ENCODE results near the gene ST6GALNAC4. TPM values are rescaled to one million over a fixed set of nuclear protein-coding genes. Genes with fewer than 3 reads are reported as not detected.
A peak's percentile ranks its signal among the peaks of the same experiment; 100 is the strongest.

The ST6GALNAC4 gene
- total RNA-seq, 1 donor = 33.7 TPM

DNA sequence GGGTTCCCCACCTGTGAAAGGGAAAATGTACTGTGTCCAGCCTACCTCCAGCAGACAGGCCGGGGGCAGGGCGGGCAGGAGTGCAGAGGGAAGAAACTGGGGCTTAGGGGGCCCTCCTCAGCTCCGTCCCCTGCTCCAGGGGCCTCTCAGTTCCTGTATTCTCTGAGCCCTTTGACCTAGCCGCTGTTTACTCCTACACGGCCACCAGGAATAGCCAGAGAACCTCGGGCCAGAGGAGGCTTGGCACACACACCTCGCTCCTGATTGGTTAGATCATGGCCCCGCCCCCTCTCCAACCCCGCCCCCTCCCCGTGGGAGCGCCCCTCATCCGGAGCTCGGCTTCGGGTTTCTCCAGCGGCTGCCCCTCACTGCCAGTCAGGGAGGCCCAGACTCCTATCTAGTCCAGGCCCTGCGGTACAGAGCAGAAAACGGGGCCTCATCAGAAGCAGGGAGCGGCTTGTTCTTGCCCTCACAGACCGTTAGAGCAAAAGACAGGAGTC is 19.6 kb downstream of the ST6GALNAC4 start:
- TF ChIP-seq, protein P1, sequence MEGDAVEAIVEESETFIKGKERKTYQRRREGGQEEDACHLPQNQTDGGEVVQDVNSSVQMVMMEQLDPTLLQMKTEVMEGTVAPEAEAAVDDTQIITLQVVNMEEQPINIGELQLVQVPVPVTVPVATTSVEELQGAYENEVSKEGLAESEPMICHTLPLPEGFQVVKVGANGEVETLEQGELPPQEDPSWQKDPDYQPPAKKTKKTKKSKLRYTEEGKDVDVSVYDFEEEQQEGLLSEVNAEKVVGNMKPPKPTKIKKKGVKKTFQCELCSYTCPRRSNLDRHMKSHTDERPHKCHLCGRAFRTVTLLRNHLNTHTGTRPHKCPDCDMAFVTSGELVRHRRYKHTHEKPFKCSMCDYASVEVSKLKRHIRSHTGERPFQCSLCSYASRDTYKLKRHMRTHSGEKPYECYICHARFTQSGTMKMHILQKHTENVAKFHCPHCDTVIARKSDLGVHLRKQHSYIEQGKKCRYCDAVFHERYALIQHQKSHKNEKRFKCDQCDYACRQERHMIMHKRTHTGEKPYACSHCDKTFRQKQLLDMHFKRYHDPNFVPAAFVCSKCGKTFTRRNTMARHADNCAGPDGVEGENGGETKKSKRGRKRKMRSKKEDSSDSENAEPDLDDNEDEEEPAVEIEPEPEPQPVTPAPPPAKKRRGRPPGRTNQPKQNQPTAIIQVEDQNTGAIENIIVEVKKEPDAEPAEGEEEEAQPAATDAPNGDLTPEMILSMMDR (IDR thresholded peaks at IDR 0.05; ENCODE audit: extremely low read depth, low read depth, low read length) = no peak
- Histone ChIP-seq H2AFZ (ENCODE audit: low read length) (no peak overlapping the region), H3K27ac (ENCODE audit: low read depth, low read length) (peak overlapping the region; percentile 89), H3K4me3 (ENCODE audit: insufficient read depth, low read length) (peak overlapping the region; percentile 44), H3K36me3 (ENCODE audit: insufficient read depth, low read length) (peaks cover 45% of the 10 kb centered on the region), H3K79me2 (ENCODE audit: insufficient read depth, low read length) (peaks cover 34% of the 10 kb centered on the region), H3K27me3 (ENCODE audit: insufficient read depth, low read length) (no peaks in the 10 kb centered on the region), H3K4me1 (ENCODE audit: insufficient read depth, low read length) (peaks cover 25% of the 10 kb centered on the region), H4K20me1 (ENCODE audit: insufficient read depth, low read length) (peaks cover 26% of the 10 kb centered on the region), H3K4me2 (ENCODE audit: insufficient read depth, low read length) (peak overlapping the region; percentile 84), H3K9me3 (ENCODE audit: low read depth, low read length) (peaks cover 2% of the 10 kb centered on the region)
- peak; percentile 97 for DNase-seq (ENCODE audit: insufficient read length, low spot score, missing footprints)

DNA sequence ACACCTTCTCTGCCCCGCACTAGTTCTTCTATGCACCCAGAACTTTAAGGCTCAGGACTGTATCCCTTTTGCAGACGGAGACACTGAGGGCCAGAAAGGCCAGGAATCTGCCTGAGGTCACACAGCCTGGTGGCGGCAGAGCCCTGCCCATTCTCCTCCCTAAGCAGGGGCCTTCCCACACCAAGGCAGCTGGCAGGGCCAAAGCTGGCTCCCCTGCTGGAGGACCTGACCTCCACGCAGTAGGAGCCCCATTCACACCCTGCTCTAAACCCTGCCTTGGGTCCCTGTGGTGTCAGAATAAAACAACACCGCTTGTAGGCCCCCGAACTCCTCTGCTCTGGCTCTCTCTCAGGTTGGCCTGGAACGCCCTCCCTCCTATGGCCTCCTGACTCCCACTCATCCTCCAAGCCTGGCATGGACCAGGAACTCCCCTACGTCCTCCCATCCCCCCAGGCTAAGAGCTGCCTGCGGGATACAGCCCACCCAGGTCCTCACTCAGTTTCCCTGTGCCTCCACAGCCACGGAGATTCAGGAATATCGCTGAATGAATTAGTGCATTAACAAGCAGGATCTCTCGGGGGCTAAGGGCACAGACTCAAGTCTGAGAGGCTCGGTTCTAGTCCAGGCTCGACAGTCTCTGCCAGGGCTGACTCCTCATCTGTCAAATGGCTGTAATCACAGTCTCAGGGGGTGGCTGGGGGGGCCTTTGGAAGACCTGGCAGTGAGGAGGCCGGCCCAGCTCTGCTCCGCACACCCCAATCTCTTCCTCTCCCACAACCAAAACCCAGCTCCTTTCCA is 20.2 kb downstream of the ST6GALNAC4 start:
- peaks cover 2% of the 10 kb centered on the region for H3K9me3 ChIP-seq (ENCODE audit: low read depth, low read length)
- DNase-seq (ENCODE audit: insufficient read length, low spot score, missing footprints) = peak; percentile 69
- H3K79me2 ChIP-seq (ENCODE audit: insufficient read depth, low read length) = peaks cover 35% of the 10 kb centered on the region
- H3K4me3 ChIP-seq (ENCODE audit: insufficient read depth, low read length) = peak overlapping the region; percentile 42
- peak overlapping the region; percentile 63 for H3K27ac ChIP-seq (ENCODE audit: low read depth, low read length)
- H3K36me3 ChIP-seq (ENCODE audit: insufficient read depth, low read length) = peaks cover 47% of the 10 kb centered on the region
- TF ChIP-seq, protein P1 (IDR thresholded peaks at IDR 0.05; ENCODE audit: extremely low read depth, low read depth, low read length) = no peak
- peak overlapping the region; percentile 67 for H3K4me2 ChIP-seq (ENCODE audit: insufficient read depth, low read length)
- H3K4me1 ChIP-seq (ENCODE audit: insufficient read depth, low read length) = peaks cover 24% of the 10 kb centered on the region
- no peaks in the 10 kb centered on the region for H3K27me3 ChIP-seq (ENCODE audit: insufficient read depth, low read length)
- peaks cover 26% of the 10 kb centered on the region for H4K20me1 ChIP-seq (ENCODE audit: insufficient read depth, low read length)
- H2AFZ ChIP-seq (ENCODE audit: low read length) = no peak overlapping the region

DNA sequence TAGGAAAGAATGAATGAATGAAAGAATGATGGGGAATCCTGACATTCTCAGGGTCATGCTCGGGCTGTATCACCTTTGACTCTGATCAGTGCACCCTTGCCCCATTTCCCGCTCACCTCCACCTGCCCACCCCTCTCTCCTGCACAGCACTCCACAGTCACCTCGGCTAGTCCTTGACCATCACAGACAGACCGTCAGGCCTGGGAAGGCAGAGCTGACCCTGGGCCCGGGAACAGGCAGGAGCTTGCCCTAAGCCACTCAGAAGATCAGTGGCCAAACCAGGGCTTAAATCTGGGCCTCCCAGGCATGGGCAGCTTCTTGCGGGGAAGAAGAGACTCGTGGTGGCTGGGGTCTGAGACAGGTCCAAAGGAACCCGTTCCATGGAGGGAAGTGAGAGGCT is 21.0 kb downstream of the ST6GALNAC4 start:
- Histone ChIP-seq H2AFZ (ENCODE audit: low read length) (no peak overlapping the region), H3K4me1 (ENCODE audit: insufficient read depth, low read length) (peaks cover 24% of the 10 kb centered on the region), H3K27ac (ENCODE audit: low read depth, low read length) (no peak overlapping the region), H4K20me1 (ENCODE audit: insufficient read depth, low read length) (peaks cover 27% of the 10 kb centered on the region), H3K36me3 (ENCODE audit: insufficient read depth, low read length) (peaks cover 53% of the 10 kb centered on the region), H3K79me2 (ENCODE audit: insufficient read depth, low read length) (peaks cover 35% of the 10 kb centered on the region), H3K9me3 (ENCODE audit: low read depth, low read length) (peaks cover 2% of the 10 kb centered on the region), H3K4me2 (ENCODE audit: insufficient read depth, low read length) (no peak overlapping the region), H3K27me3 (ENCODE audit: insufficient read depth, low read length) (no peaks in the 10 kb centered on the region), H3K4me3 (ENCODE audit: insufficient read depth, low read length) (no peak overlapping the region)
- DNase-seq (ENCODE audit: insufficient read length, low spot score, missing footprints) = peak; percentile 73
- TF ChIP-seq, protein P1 (IDR thresholded peaks at IDR 0.05; ENCODE audit: extremely low read depth, low read depth, low read length) = no peak

DNA sequence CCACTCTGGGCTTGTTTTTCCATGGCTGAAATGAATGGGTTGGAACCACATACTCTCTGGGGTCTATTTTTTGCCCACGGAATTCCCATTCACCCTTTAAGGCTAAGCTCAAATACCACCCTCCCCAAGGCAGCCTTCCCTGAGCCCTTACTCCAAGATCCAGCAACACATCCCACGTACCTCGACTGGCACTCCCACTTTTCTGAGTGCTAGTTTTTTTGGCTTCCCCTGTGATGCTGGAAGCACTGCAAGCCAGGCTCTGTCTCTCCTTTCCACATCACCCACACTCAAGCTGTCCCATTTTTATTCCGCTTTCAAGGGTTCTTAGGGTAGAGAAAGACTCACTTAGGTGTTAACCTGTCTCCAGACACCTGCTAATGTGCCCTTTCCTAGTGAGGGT is 23.4 kb downstream of the ST6GALNAC4 start:
- Histone ChIP-seq H3K36me3 (ENCODE audit: insufficient read depth, low read length) (peaks cover 73% of the 10 kb centered on the region), H3K27me3 (ENCODE audit: insufficient read depth, low read length) (no peaks in the 10 kb centered on the region), H3K4me2 (ENCODE audit: insufficient read depth, low read length) (no peak overlapping the region), H3K4me3 (ENCODE audit: insufficient read depth, low read length) (no peak overlapping the region), H3K79me2 (ENCODE audit: insufficient read depth, low read length) (peaks cover 33% of the 10 kb centered on the region), H3K27ac (ENCODE audit: low read depth, low read length) (no peak overlapping the region), H3K9me3 (ENCODE audit: low read depth, low read length) (peaks cover 2% of the 10 kb centered on the region), H4K20me1 (ENCODE audit: insufficient read depth, low read length) (peaks cover 28% of the 10 kb centered on the region), H2AFZ (ENCODE audit: low read length) (no peak overlapping the region), H3K4me1 (ENCODE audit: insufficient read depth, low read length) (peaks cover 15% of the 10 kb centered on the region)
- DNase-seq (ENCODE audit: insufficient read length, low spot score, missing footprints) = no peak
- TF ChIP-seq, protein P1 (IDR thresholded peaks at IDR 0.05; ENCODE audit: extremely low read depth, low read depth, low read length) = no peak
